Mesodermal cell (in vitro differentiated cells): ENCODE measurements around the gene TXNDC17.
"Not testable (repeated sequence)": the region's sequence is repeated elsewhere in the genome, so short reads cannot be mapped to it uniquely, and the experiment has no call there.

Experiments
- H3K27ac ChIP-seq: 2 replicates; pipeline ENCODE4 v1.7.0; 2013; ENCODE audit warnings: mild to moderate bottlenecking, low read depth, low read length, moderate library complexity; ENCODE audit not compliant: severe bottlenecking
- H3K36me3 ChIP-seq: 2 replicates; pipeline ENCODE4 v1.7.1; 2013; ENCODE audit warnings: mild to moderate bottlenecking, low read length, moderate library complexity; ENCODE audit not compliant: control insufficient read depth, insufficient read depth
- H3K4me1 ChIP-seq: one replicate; pipeline ENCODE4 v1.7.1; 2013; ENCODE audit warnings: mild to moderate bottlenecking, low read length; ENCODE audit not compliant: insufficient read depth, control insufficient read depth, poor library complexity, severe bottlenecking
- H3K4me3 ChIP-seq: 2 replicates; pipeline ENCODE4 v1.7.0; 2013; ENCODE audit warnings: low read length, control low read depth, mild to moderate bottlenecking; ENCODE audit not compliant: insufficient read depth, poor library complexity, severe bottlenecking; ENCODE audit errors: extremely low read depth
- H3K9me3 ChIP-seq: 2 replicates; pipeline ENCODE4 v1.7.1; 2013; ENCODE audit warnings: mild to moderate bottlenecking, low read length, moderate library complexity; ENCODE audit not compliant: control insufficient read depth
- WGBS, 2 experiments: methylation state at CpG; one replicate each; pipeline ENCODE4 v1.1.5; 2013; ENCODE audit warnings: missing lambda C conversion rate in 2 of 2; ENCODE audit not compliant: insufficient coverage in 2 of 2; 5-methylcytosine and 5-hydroxymethylcytosine counted together

The TXNDC17 gene

GRCh38 chr17:6648181-6648580 lies 7.3 kb downstream of the TXNDC17 start:
- no peak overlapping the region for H3K4me3 ChIP-seq
- peaks cover 54% of the 10 kb centered on the region for H3K36me3 ChIP-seq
- H3K9me3 ChIP-seq = no peaks in the 10 kb centered on the region
- H3K27ac ChIP-seq = no peak overlapping the region
- peaks cover 4% of the 10 kb centered on the region for H3K4me1 ChIP-seq

DNA sequence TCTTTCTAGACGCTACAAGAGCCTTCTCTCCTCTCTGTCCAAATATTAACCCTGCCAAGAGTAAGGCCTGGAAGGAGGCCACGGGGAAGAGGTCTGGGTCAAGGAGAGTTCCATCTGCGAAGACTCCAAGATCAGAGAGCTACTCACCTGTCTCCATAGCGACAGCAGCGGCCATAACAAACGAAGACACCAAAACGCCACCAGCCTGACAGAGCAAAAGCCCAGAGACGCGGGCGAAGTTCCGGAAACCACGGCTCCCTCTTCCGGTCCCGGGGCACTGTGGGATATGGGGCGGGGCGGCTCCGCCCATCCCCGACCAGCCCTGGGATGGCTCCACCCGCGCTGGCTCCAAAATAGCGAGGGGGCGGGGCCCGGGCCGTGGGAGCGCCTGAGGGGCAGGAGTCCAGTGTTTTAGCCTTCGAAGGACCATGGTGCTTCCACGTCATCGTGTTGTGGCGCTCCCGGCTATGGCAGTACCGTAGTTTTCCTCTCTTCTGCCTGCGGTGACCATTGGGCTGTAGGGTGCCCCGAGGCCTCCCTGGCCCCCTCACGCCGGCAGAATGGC lies 10.6 kb downstream of the TXNDC17 start, which contains the start of the genes C17orf100 and MED31:
Gene C17orf100 (plus strand): TSS at position 409 of the 565 bp plus-strand sequence. CDS start 152 bp downstream, at position 561.
Gene MED31 (minus strand): TSS at position 252 of the 565 bp plus-strand sequence. CDS start 77 bp downstream, at position 175.
- Histone ChIP-seq H3K36me3 (peaks cover 27% of the 10 kb centered on the region), H3K4me1 (peaks cover 16% of the 10 kb centered on the region), H3K9me3 (no peaks in the 10 kb centered on the region), H3K27ac (peak within 1 kb of the TSS; percentile 98), H3K4me3 (peak within 1 kb of the TSS; percentile 72)
- WGBS, 2 experiments = 5 to 6% methylated on average over 29 of the region's 35 CpGs

DNA sequence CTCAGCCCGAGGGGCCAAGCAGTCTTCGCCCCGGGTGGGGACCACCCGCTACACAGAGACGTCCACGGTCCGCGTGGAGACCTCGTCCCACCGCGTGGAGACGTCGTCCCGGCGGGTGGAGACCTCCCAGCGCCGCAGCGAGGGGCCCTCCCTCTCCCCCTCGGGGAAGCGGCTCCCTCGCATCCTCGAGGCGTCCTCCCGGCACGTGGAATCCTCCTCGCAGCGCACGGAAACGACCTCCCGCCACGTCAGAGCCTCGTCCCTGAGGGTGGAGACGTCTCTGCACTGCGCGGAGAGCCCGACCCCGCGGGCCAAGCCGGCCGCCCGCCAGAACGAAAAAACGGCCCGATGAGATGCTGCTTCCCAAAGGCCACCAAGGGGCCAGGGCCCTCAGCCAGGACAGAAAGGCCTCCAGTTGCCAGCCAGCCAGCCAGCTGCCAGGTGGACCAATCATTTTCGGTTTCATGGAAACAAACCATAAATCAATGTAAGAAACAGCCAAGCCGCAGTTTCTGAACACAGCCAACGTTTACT lies 11.1 kb downstream of the TXNDC17 start:
- Histone ChIP-seq H3K36me3 (peaks cover 26% of the 10 kb centered on the region), H3K9me3 (no peaks in the 10 kb centered on the region), H3K4me3 (peak overlapping the region; percentile 72), H3K27ac (peak overlapping the region; percentile 33), H3K4me1 (peaks cover 16% of the 10 kb centered on the region)
- 60% methylated on average over 45 to 47 of the region's 47 CpGs for WGBS, 2 experiments

GRCh38 chr17:6654841-6655731 lies 14.2 kb downstream of the TXNDC17 start:
- H3K27ac ChIP-seq = no peak overlapping the region
- H3K4me1 ChIP-seq = peaks cover 14% of the 10 kb centered on the region
- WGBS, 2 experiments = 6 to 7% methylated on average over 19 to 37 of the region's 46 CpGs
- peak overlapping the region; percentile 23 for H3K4me3 ChIP-seq
- no peaks in the 10 kb centered on the region for H3K36me3 ChIP-seq
- no peaks in the 10 kb centered on the region for H3K9me3 ChIP-seq

GRCh38 chr17:6655732-6656361 lies 15.0 kb downstream of the TXNDC17 start:
- not testable (repeated sequence) for H3K27ac ChIP-seq, H3K9me3 ChIP-seq, H3K36me3 ChIP-seq
- Histone ChIP-seq H3K4me3 (peak overlapping the region; percentile 23), H3K4me1 (peaks cover 12% of the 10 kb centered on the region)
- WGBS, 2 experiments = 0% methylated on average over 9 of the region's 41 CpGs; no CpG with 5 or more reads in 1 of the 2 experiments

DNA sequence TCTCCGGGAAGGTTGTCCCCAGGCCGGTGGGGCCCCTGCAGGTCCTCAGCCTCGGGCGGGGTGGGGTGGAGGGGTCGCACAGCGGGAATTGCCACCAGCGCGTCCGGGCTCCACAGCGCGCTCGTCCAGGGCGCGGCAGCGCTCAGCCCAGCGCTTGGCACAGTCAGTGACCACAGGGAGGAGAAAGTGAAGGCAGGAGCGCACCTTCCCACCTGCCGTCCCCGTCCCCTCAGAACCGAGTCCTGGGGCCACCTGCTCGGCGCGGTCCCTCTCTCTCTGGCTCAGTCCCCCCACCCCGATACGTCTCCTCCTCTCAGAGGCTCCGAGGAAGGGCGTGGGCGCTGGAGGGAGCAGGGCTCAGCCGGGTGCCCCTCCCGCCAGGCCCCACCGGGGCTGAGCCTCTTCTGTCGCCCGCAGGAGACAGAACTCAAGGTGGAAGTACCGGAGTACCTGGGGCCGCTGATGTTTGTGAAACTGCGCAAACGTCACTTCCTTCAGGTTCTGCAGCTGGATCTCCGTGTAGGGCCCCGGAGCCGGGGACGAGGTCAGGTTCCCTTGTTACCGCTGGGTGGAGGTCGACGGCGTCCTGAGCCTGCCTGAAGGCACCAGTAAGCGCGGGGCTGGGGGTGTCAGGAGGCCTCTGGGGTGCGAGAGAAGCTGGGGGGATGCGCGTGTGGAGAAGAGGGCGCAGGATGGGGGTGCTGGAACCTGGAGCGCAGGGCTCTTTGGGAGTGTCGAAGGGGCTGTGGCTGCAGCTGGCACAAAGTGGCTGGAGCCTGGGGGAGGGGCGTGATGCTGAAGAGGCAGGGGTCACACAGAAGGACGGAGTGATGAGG lies 16.2 kb downstream of the TXNDC17 start:
- not testable (repeated sequence) for H3K9me3 ChIP-seq, H3K36me3 ChIP-seq, H3K27ac ChIP-seq
- Histone ChIP-seq H3K4me3 (peak overlapping the region; percentile 21), H3K4me1 (peaks cover 12% of the 10 kb centered on the region)
- 7 to 10% methylated on average over 14 to 20 of the region's 55 CpGs for WGBS, 2 experiments

- Histone ChIP-seq H3K36me3 (no peaks in the 10 kb centered on the region), H3K4me1 (peaks cover 12% of the 10 kb centered on the region), H3K27ac (no peak overlapping the region), H3K9me3 (no peaks in the 10 kb centered on the region), H3K4me3 (peak overlapping the region; percentile 21)
- WGBS, 2 experiments = 84 to 85% methylated on average over 10 to 14 of the region's 18 CpGs
Observed at GRCh38 chr17:6657633-6658287, 16.9 kb downstream of the TXNDC17 start.

DNA sequence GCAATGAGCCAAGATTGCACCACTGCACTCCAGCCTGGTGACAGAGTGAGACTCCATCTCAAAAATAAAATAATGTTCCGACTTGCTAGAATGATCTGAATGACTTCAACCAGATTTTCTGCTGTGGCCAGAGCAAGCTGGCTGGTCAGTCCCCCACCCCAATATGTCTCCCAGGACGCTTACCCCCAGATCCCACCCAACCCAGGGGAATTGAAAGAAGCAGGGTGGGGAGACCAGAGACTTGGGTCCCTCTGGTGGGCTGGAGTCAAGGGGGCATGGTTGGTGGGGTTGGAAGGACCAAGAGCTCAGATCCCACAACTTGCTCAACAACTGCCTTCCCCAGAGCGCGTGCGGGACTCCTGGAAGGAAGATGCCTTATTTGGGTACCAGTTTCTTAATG lies 17.6 kb downstream of the TXNDC17 start:
- not testable (repeated sequence) for H3K36me3 ChIP-seq, H3K4me3 ChIP-seq, H3K9me3 ChIP-seq, H3K27ac ChIP-seq
- WGBS, 2 experiments = 100% methylated on average over 1 of the region's 5 CpGs; no CpG with 5 or more reads in 1 of the 2 experiments
- H3K4me1 ChIP-seq = peaks cover 12% of the 10 kb centered on the region

DNA sequence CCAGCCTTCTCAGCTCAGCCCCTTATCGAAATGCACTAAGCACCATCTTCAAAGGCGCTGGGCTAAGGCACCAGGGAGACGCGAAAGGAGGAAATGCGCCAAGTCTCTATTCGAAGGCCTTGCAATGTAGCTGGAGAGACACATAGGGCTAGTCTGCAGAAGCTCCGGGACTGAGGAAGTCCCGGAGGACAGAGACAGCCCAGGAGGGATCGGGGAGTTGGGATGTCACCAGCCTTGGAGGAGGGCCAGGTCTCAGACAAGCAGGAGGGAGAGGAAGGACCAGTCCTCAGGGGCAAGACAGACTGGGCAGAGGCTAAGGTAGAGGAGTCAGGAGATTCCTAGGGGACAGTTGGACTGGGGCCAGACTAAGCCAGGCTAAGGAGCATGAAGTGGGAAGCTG lies 19.2 kb downstream of the TXNDC17 start:
- no peak overlapping the region for H3K4me3 ChIP-seq

More for the DNA sequence above, 19.2 kb downstream of the TXNDC17 start:
- Histone ChIP-seq H3K36me3 (no peaks in the 10 kb centered on the region), H3K9me3 (no peaks in the 10 kb centered on the region), H3K4me1 (peaks cover 4% of the 10 kb centered on the region), H3K27ac (no peak overlapping the region)
- WGBS, 2 experiments = 81 to 90% methylated on average over 8 to 9 of the region's 9 CpGs
